K562 (cell line): ENCODE results near the gene MED19. TPM values are rescaled to one million over a fixed set of nuclear protein-coding genes. Genes with fewer than 3 reads are reported as not detected.

Source experiments
- ATAC-seq: fragments of 200-7000 bp; cut with Tn5 transposase; 3 replicates; pipeline ENCODE4 v1.9.1; 2020; ENCODE audit warnings: moderate library complexity
- BruUV-seq: library from RNA; stranded (reverse); fragments of 400-500 nt; replicated peaks from 2 replicates; lab custom pipeline; 2021; lab: Mats Ljungman, UMichigan
- CTCF ChIA-PET: fragments of 300-600 bp; formaldehyde crosslinking; extraction: SDS; loops from one replicate; lab custom pipeline; 2021; ENCODE audit warnings: low intra/inter-chr PET ratio; lab: Yijun Ruan, JAX
- POLR2A ChIA-PET: fragments of 300-600, 350-650 bp; sonication (Branson Sonifier 250); formaldehyde crosslinking; extraction: SDS; loops from one replicate; lab custom pipeline; 2021; ENCODE audit warnings: antibody characterized with exemption, inconsistent platforms; lab: Yijun Ruan, JAX
- DNase-seq, 4 experiments: peaks; one replicate each; pipeline versions ENCODE4 v3.0.0 to v3.0.0-alpha.2; 2011 to 2018; ENCODE audit warnings: low spot score in 3 of 4, mixed read lengths in 3 of 4; ENCODE audit errors: extremely low read depth in 1 of 4
- FAIRE-seq: peaks from 2 replicates; lab custom pipeline; 2011; peaks lifted over from hg19 to GRCh38; lab: Jason Lieb, UNC
- H2AFZ ChIP-seq: 2 replicates; pipeline ENCODE4 v1.6.0; 2011; ENCODE audit warnings: low read depth, low read length, control low read depth, inconsistent platforms
- H3K27ac ChIP-seq: fragments of 200-600 bp; 3 replicates; pipeline ENCODE4 v1.8.0; 2011; ENCODE audit warnings: low read depth, mild to moderate bottlenecking, control low read depth, inconsistent platforms, low read length, moderate library complexity, mixed read lengths; ENCODE audit errors: extremely low read depth
- H3K27me3 ChIP-seq, 2 experiments: fragments of 300-600 bp in 1 of 2; 2 replicates in 1 of 2; 3 replicates in 1 of 2; pipeline versions ENCODE4 v1.6.0 to v1.8.0; 2011; ENCODE audit warnings: inconsistent platforms in 2 of 2, low read length in 2 of 2, mild to moderate bottlenecking in 1 of 2, mixed read lengths in 1 of 2, moderate library complexity in 1 of 2; ENCODE audit not compliant: control insufficient read depth in 2 of 2, insufficient read depth in 2 of 2
- H3K36me3 ChIP-seq: fragments of 300-600 bp; 3 replicates; pipeline ENCODE4 v1.8.0; 2011; ENCODE audit warnings: mild to moderate bottlenecking, low read length, inconsistent platforms; ENCODE audit not compliant: control insufficient read depth, insufficient read depth
- H3K4me1 ChIP-seq, 2 experiments: fragments of 200-600 bp in 1 of 2; replicated peaks in 1 of 2; 2 replicates in 1 of 2; 3 replicates in 1 of 2; pipeline versions ENCODE4 v1.5.1 to v1.8.0; 2011; ENCODE audit warnings: inconsistent platforms in 2 of 2, low read length in 2 of 2, mild to moderate bottlenecking in 1 of 2, mixed read lengths in 1 of 2, moderate library complexity in 1 of 2; ENCODE audit not compliant: control insufficient read depth in 2 of 2, insufficient read depth in 2 of 2
- H3K4me2 ChIP-seq: 2 replicates; pipeline ENCODE4 v1.6.1; 2011; ENCODE audit warnings: low read length, control low read depth, inconsistent platforms, mixed read lengths; ENCODE audit not compliant: insufficient read depth
- H3K4me3 ChIP-seq: fragments of 200-600 bp; sonication (generic), shearing (Covaris generic); 2 replicates; pipeline ENCODE4 v1.5.1; 2016; ENCODE audit warnings: control low read depth, inconsistent platforms
- H3K79me2 ChIP-seq: fragments of 200-600 bp; 3 replicates; pipeline ENCODE4 v1.8.0; 2011; ENCODE audit warnings: low read length, inconsistent platforms; ENCODE audit not compliant: control insufficient read depth, insufficient read depth
- H3K9ac ChIP-seq, 2 experiments: 2 replicates each; pipeline versions ENCODE4 v1.6.0 to v1.6.1; 2011; ENCODE audit warnings: low read depth in 2 of 2, low read length in 2 of 2, control low read depth in 1 of 2, inconsistent platforms in 1 of 2, mild to moderate bottlenecking in 1 of 2, mixed read lengths in 1 of 2; ENCODE audit not compliant: insufficient read depth in 1 of 2
- H3K9me1 ChIP-seq: one replicate; pipeline ENCODE4 v1.6.0; 2011; ENCODE audit warnings: inconsistent platforms, mild to moderate bottlenecking, low read length, moderate library complexity; ENCODE audit not compliant: control insufficient read depth, insufficient read depth
- H3K9me3 ChIP-seq: replicated peaks from 2 replicates; pipeline ENCODE4 v1.5.1; 2011; ENCODE audit warnings: low read depth, low read length, inconsistent platforms; ENCODE audit not compliant: control insufficient read depth, insufficient read depth
- H4K20me1 ChIP-seq: replicated peaks from 2 replicates; pipeline ENCODE4 v1.6.1; 2011; ENCODE audit warnings: low read length, inconsistent platforms, mixed read lengths; ENCODE audit not compliant: control insufficient read depth, insufficient read depth
- BMI1 ChIP-seq: fragments of 150-350 bp; IDR thresholded peaks from 2 replicates; pipeline ENCODE4 v1.6.1; 2014; ENCODE audit warnings: low read length
- CUX1 ChIP-seq: fragments of 200-800 bp; sonication (Bioruptor generic); IDR thresholded peaks from 2 replicates; pipeline ENCODE4 v1.6.1; 2016; ENCODE audit warnings: missing genetic modification characterization, missing compliant biosample characterization
- HMBOX1 ChIP-seq: sonication (generic); IDR thresholded peaks from 2 replicates; pipeline ENCODE4 v1.6.1; 2016
- NONO ChIP-seq, 2 experiments: fragments of 200-400 bp in 1 of 2; fragments of 450-650 bp in 1 of 2; formaldehyde crosslinking in 1 of 2; IDR thresholded peaks; 2 replicates each; pipeline ENCODE4 v1.6.1; 2017; ENCODE audit warnings: low read depth in 2 of 2, mild to moderate bottlenecking in 2 of 2, moderate library complexity in 2 of 2, low read length in 1 of 2
- RBFOX2 ChIP-seq: fragments of 200-400 bp; formaldehyde crosslinking; IDR thresholded peaks from 2 replicates; pipeline ENCODE4 v1.6.1; 2017; ENCODE audit warnings: low read depth, mild to moderate bottlenecking, low read length, moderate library complexity
- RBM15 ChIP-seq: fragments of 200-400 bp; formaldehyde crosslinking; IDR thresholded peaks from 2 replicates; pipeline ENCODE4 v1.6.1; 2018; ENCODE audit warnings: mild to moderate bottlenecking, low read length, moderate library complexity; ENCODE audit not compliant: insufficient read depth
- SMAD2 ChIP-seq: fragments of 150-350 bp; IDR thresholded peaks from 2 replicates; pipeline ENCODE4 v1.6.1; 2014; ENCODE audit warnings: low read depth, mild to moderate bottlenecking, low read length
- USF2 ChIP-seq: sonication (generic); formaldehyde crosslinking; IDR thresholded peaks from 2 replicates; pipeline ENCODE4 v1.5.0; 2020; ENCODE audit warnings: missing genetic modification reagents
- XRCC5 ChIP-seq: fragments of 200-400 bp; formaldehyde crosslinking; IDR thresholded peaks from 2 replicates; pipeline ENCODE4 v1.6.1; 2017; ENCODE audit warnings: low read depth, mild to moderate bottlenecking, low read length
- ZC3H4 ChIP-seq: sonication (generic); formaldehyde crosslinking; IDR thresholded peaks from 2 replicates; pipeline ENCODE4 v1.9.0; 2021; ENCODE audit warnings: missing genetic modification reagents, borderline replicate concordance
- ZNF507 ChIP-seq: conservative IDR thresholded peaks from 2 replicates; pipeline ENCODE4 v1.6.1; 2017; ENCODE audit warnings: missing genetic modification characterization, missing compliant biosample characterization
- ZNF764 ChIP-seq: fragments of 250-450 bp; sonication (Bioruptor Pico); IDR thresholded peaks from 2 replicates; pipeline ENCODE4 v1.4.0; 2020; ENCODE audit warnings: low read depth, mild to moderate bottlenecking, moderate library complexity
- ZNF830 ChIP-seq: fragments of 250-450 bp; sonication (Bioruptor Pico); IDR thresholded peaks from 2 replicates; pipeline ENCODE4 v1.5.0; 2021; ENCODE audit warnings: mild to moderate bottlenecking
- WGBS: fragments of 100-300 bp; shearing (Covaris generic); methylation state at CpG from one replicate; pipeline ENCODE4 v1.1.6; 2016; ENCODE audit warnings: low coverage, mixed read lengths; ENCODE audit not compliant: insufficient coverage; ENCODE audit errors: missing lambda C conversion rate; 5-methylcytosine and 5-hydroxymethylcytosine counted together
- in situ Hi-C: fragments of 300-500 bp; cut with MboI; formaldehyde crosslinking; loops from 4 replicates; pipeline ENCODE4 v1.15.0; 2018; ENCODE audit warnings: inconsistent platforms, mixed read lengths
- intact Hi-C: fragments of 100-400 bp; cut with micrococcal nuclease; formaldehyde crosslinking; loops from 2 replicates; pipeline ENCODE4 v1.14.2; 2022
- polyA plus RNA-seq, 8 experiments: library from polyadenylated mRNA; depleted of rRNA in 4 of 8; stranded (reverse) in 5 of 8; unstranded in 3 of 8; fragments of >200 nt; fragmentation: Nextera tagmentation in 2 of 8; fragmentation: Illumina TruSeq in 1 of 8; extraction: Ambion mirVana in 2 of 8; extraction: Trizol in 1 of 8; gene quantifications; 2 replicates each; pipeline versions ENCODE4 v1.2.1 to v1.2.3, GENCODE V29; 2011 to 2014; ENCODE audit warnings: inconsistent platforms in 1 of 8, missing spikeins in 1 of 8
- total RNA-seq, 7 experiments: library from RNA; depleted of rRNA in 6 of 7; stranded (reverse); fragments of >200 nt in 6 of 7; fragmentation: Illumina TruSeq in 2 of 7; extraction: Trizol in 2 of 7; gene quantifications; 2 replicates each; pipeline versions ENCODE4 v1.2.1 to v1.2.3, GENCODE V29; 2011 to 2021; ENCODE audit warnings: low replicate concordance in 1 of 7

The MED19 gene
- total and polyA plus RNA-seq, 9 of the 15 experiments (the other 6 are each of a cell fraction or from before 2014, with no cell fraction given): 7.3 to 23.5 (median 15.0) TPM

- TF ChIP-seq CUX1: no peak
- TF ChIP-seq SMAD2: no peak
- peak; percentile 86 for TF ChIP-seq HMBOX1
- no peak for TF ChIP-seq ZNF764 (CRISPR knock-in tag)
Observed at GRCh38 chr11:57680552-57680874, 31.5 kb downstream of the MED19 start (continued).

- POLR2A ChIA-PET: interaction anchor here (0.6 to 2.7 kb wide), 3 partner anchors 9 to 117 kb away, joined by 6 to 16 read pairs (median 11); no protein-coding TSS in a partner anchor
- in situ Hi-C loops (no loop called here), intact Hi-C loops (no loop called here)
- peaks cover 3 to 26% of the 10 kb centered on the region in 2 experiments; a peak in 3 of 5 replicates for H3K4me1 ChIP-seq
- 71% methylated on average over 4 of the region's 4 CpGs for WGBS
- H3K36me3 ChIP-seq: peaks cover 82% of the 10 kb centered on the region
- H4K20me1 ChIP-seq: peaks cover 28% of the 10 kb centered on the region
- H3K4me3 ChIP-seq: no peak overlapping the region
- BruUV-seq: no TSS peak
- H3K27me3 ChIP-seq: no peaks in the 10 kb centered on the region
- peaks cover 10% of the 10 kb centered on the region for H3K9me1 ChIP-seq
- no peak for FAIRE-seq
- no peak; the same call in 2 of the 3 replicates for ATAC-seq
- H3K27ac ChIP-seq: no peak overlapping the region
- H3K4me2 ChIP-seq: peak overlapping the region; percentile 27; the same call in 1 of the 2 replicates
- H3K79me2 ChIP-seq: peaks cover 84% of the 10 kb centered on the region
- no peak for DNase-seq
- no peaks in the 10 kb centered on the region for H3K9me3 ChIP-seq
- H2AFZ ChIP-seq: no peak overlapping the region
- H3K9ac ChIP-seq: no peak overlapping the region
- CTCF ChIA-PET: interaction anchor here (0.6 kb wide), 1 partner anchor 10 kb away, joined by 3 read pairs; no protein-coding TSS in a partner anchor
- TF ChIP-seq BMI1: no peak
- TF ChIP-seq RBM15: no peak
- TF ChIP-seq NONO (IDR thresholded peaks at IDR 0.05; ENCODE audit: low read depth in 2 of 2, low read length in 1 of 2): no peak
- TF ChIP-seq USF2 (CRISPR knock-in tag): no peak
- no peak for TF ChIP-seq RBFOX2
- TF ChIP-seq XRCC5: no peak
- TF ChIP-seq ZNF507 (tag): no peak
- no peak for TF ChIP-seq ZC3H4 (CRISPR knock-in tag)
- TF ChIP-seq ZNF830 (CRISPR knock-in tag): no peak
Observed at GRCh38 chr11:57679396-57679795, 32.6 kb downstream of the MED19 start.
